ENCODE results near the gene APCDD1.

Gene APCDD1

GRCh38 chr18:10444314-10445006 is 10.0 kb upstream of the APCDD1 start:
- no peak overlapping the region for H3K27ac ChIP-seq (ENCODE audit: poor library complexity, severe bottlenecking)
- no peaks in the 10 kb centered on the region for H3K4me1 ChIP-seq (ENCODE audit: insufficient read depth, poor library complexity, severe bottlenecking)
- no peak overlapping the region for H3K4me3 ChIP-seq (ENCODE audit: severe bottlenecking)
- no peak for TF ChIP-seq CTCF (IDR thresholded peaks at IDR 0.05; ENCODE audit: poor library complexity, severe bottlenecking)
- H3K9me3 ChIP-seq (ENCODE audit: severe bottlenecking) = no peaks in the 10 kb centered on the region
- peaks cover 12% of the 10 kb centered on the region for H3K27me3 ChIP-seq (ENCODE audit: insufficient read depth, poor library complexity, severe bottlenecking)
- DNase-seq (ENCODE audit: low spot score) = no peak
- no peaks in the 10 kb centered on the region for H3K36me3 ChIP-seq (ENCODE audit: low read depth)
- ATAC-seq (ENCODE audit: low read depth) = no peak

GRCh38 chr18:10449396-10449795 is 5.0 kb upstream of the APCDD1 start:
- no peaks in the 10 kb centered on the region for H3K9me3 ChIP-seq (ENCODE audit: severe bottlenecking)
- no peak overlapping the region for H3K27ac ChIP-seq (ENCODE audit: poor library complexity, severe bottlenecking)
- no peaks in the 10 kb centered on the region for H3K4me1 ChIP-seq (ENCODE audit: insufficient read depth, poor library complexity, severe bottlenecking)
- no peak overlapping the region for H3K4me3 ChIP-seq (ENCODE audit: severe bottlenecking)
- H3K36me3 ChIP-seq (ENCODE audit: low read depth) = no peaks in the 10 kb centered on the region
- H3K27me3 ChIP-seq (ENCODE audit: insufficient read depth, poor library complexity, severe bottlenecking) = peaks cover 33% of the 10 kb centered on the region
- no peak for TF ChIP-seq CTCF (IDR thresholded peaks at IDR 0.05; ENCODE audit: poor library complexity, severe bottlenecking)
- DNase-seq (ENCODE audit: low spot score) (no peak), ATAC-seq (ENCODE audit: low read depth) (no peak)

- no peak overlapping the region for H3K27ac ChIP-seq (ENCODE audit: poor library complexity, severe bottlenecking)
- H3K9me3 ChIP-seq (ENCODE audit: severe bottlenecking) = no peaks in the 10 kb centered on the region
- no peak overlapping the region for H3K4me3 ChIP-seq (ENCODE audit: severe bottlenecking)
- no peaks in the 10 kb centered on the region for H3K4me1 ChIP-seq (ENCODE audit: insufficient read depth, poor library complexity, severe bottlenecking)
- H3K27me3 ChIP-seq (ENCODE audit: insufficient read depth, poor library complexity, severe bottlenecking) = peaks cover 37% of the 10 kb centered on the region
- no peak for TF ChIP-seq CTCF (IDR thresholded peaks at IDR 0.05; ENCODE audit: poor library complexity, severe bottlenecking)
- no peaks in the 10 kb centered on the region for H3K36me3 ChIP-seq (ENCODE audit: low read depth)
- ATAC-seq (ENCODE audit: low read depth) (no peak), DNase-seq (ENCODE audit: low spot score) (no peak)
Observed at GRCh38 chr18:10450986-10451385, 3.4 kb upstream of the APCDD1 start.

- H3K9me3 ChIP-seq (ENCODE audit: severe bottlenecking) = no peaks in the 10 kb centered on the region
- no peaks in the 10 kb centered on the region for H3K4me1 ChIP-seq (ENCODE audit: insufficient read depth, poor library complexity, severe bottlenecking)
- no peak overlapping the region for H3K4me3 ChIP-seq (ENCODE audit: severe bottlenecking)
- ATAC-seq (ENCODE audit: low read depth) = no peak
- TF ChIP-seq CTCF (IDR thresholded peaks at IDR 0.05; ENCODE audit: poor library complexity, severe bottlenecking) = no peak
- no peak overlapping the region for H3K27ac ChIP-seq (ENCODE audit: poor library complexity, severe bottlenecking)
- H3K36me3 ChIP-seq (ENCODE audit: low read depth) = no peaks in the 10 kb centered on the region
- no peak for DNase-seq (ENCODE audit: low spot score)
- H3K27me3 ChIP-seq (ENCODE audit: insufficient read depth, poor library complexity, severe bottlenecking) = peaks cover 60% of the 10 kb centered on the region
Observed at GRCh38 chr18:10453261-10453805, 1.1 kb upstream of the APCDD1 start.

Data from RWPE2 (cell line).